ENCODE measurements around the gene MRAS.

MRAS gene

DNA sequence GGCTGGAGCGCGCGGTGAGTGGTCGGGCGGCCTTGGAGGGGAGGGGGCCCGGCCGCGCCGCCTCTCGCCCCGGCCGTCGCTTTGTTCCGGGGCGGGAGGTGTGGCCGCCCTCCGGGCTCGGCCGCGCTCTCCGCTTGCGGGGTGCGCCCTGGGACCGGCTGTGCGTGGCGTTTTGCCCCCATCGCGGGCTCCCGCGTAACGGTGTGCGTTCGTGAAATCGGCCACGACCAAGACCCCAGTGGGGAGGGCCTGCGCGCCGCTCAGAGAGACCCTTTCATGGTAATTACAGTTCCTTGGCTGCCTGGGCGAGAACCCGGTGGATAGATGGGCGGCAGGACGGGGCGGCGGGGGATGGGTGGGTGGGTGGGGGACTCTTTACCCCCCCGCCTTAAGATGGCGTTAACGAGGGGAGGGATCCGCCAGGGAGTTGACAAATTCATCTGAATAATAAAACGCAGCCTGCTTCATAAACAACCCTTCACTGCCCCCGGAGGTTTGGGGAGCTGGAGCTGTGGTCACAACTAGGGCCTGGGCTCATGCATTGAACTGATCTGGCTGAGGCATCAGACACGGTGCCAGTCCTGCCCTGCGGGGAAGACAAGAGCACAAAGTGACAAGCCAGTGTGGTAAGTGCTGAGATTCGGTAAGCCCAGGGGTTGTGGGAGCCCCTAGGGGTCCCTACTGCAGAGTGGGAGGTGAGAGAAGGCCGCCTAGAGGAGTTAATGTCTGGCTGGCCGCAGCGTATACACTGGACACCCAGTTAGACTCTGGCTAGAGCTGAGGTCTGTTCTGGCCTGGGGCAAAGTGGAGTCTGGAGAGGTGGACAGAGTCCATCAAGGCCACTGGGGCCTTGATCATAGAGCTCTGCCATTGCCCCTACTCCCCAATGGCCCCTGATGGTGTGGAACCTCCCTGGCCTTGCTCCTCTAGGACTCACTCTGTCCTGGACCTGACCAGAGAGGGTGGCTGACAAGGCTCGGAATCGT is 668 bp downstream of the MRAS start:
- H3K4me3 ChIP-seq (ENCODE audit: low read depth, low read length): peak overlapping the region; percentile 75
- peak; percentile 78 for DNase-seq (ENCODE audit: low read depth)
- TF ChIP-seq MYC (IDR thresholded peaks at IDR 0.05; ENCODE audit: low read depth, low read length): 0 out of 2 replicates have a peak, but pooled peaks have one; percentile 7
- TF ChIP-seq CTCF (IDR thresholded peaks at IDR 0.05; ENCODE audit: low read depth, low read length): no peak
- TF ChIP-seq POLR2A (IDR thresholded peaks at IDR 0.05; ENCODE audit: extremely low read depth, insufficient read length): peak; percentile 12
- no peak for TF ChIP-seq MAX (IDR thresholded peaks at IDR 0.05; ENCODE audit: low read depth, low read length)

GRCh38 chr3:138349926-138350665 is 1.7 kb downstream of the MRAS start:
- H3K4me3 ChIP-seq (ENCODE audit: low read depth, low read length): peak overlapping the region; percentile 75
- peak; percentile 98 for DNase-seq (ENCODE audit: low read depth)
- peak; percentile 98 for TF ChIP-seq MYC (IDR thresholded peaks at IDR 0.05; ENCODE audit: low read depth, low read length)
- no peak for TF ChIP-seq CTCF (IDR thresholded peaks at IDR 0.05; ENCODE audit: low read depth, low read length)
- peak; percentile 24 for TF ChIP-seq POLR2A (IDR thresholded peaks at IDR 0.05; ENCODE audit: extremely low read depth, insufficient read length)
- TF ChIP-seq MAX (IDR thresholded peaks at IDR 0.05; ENCODE audit: low read depth, low read length): peak; percentile 92

DNA sequence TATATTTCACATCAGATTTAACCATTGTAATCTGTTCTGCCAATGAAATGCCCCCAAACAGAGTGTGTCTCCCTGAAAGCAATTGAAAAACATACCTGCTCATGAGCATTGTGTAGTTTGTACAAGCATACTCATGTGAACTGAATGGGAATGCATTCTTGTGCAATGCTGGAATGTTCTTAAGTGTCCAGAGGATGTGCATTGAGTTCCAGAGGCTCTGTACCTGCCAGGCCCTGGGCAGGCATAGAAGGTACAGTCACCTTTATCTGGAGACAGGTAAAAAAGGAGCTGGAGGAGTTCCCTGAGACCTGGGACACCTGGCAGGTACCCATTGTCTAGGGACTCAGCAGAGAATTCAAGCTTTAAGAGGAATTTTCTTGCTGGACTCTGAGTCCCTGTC is 2.8 kb downstream of the MRAS start:
- H3K4me3 ChIP-seq (ENCODE audit: low read depth, low read length): no peak overlapping the region

DNA sequence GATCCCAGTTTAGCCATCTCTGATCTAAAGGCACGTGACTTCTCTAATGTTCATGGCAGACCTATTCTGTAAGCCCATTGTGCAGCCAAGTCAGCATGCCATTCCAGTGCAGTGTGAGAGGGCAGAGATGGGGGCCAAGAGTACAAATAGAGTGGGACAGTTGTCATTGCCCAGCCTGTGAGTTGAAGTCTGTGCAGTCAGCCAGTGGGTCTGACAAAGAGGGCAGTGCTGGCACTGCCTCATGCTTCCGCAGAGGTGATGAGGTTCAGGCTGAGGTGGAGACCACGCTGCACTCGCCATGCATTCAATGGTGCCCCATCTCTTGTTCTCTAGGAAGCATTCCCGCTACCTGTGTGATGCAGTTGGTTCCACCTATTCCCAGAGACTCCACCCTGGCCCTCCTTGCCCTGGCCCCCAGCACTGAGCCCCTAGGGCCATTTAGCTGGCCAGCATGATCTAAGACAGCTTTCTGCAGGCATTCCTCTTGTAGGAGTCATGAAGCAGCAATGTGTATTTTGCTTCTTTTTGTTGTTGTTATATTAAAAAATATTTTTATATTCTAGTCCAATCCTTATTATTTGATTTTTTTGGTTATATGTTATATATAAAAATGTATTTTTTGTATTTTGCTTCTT is 3.7 kb downstream of the MRAS start:
- DNase-seq (ENCODE audit: low read depth): no peak
- H3K4me3 ChIP-seq (ENCODE audit: low read depth, low read length): no peak overlapping the region
- no peak for TF ChIP-seq MYC (IDR thresholded peaks at IDR 0.05; ENCODE audit: low read depth, low read length)

More for the DNA sequence above, 2.8 kb downstream of the MRAS start:
- TF ChIP-seq MAX (IDR thresholded peaks at IDR 0.05; ENCODE audit: low read depth, low read length): no peak
- TF ChIP-seq CTCF (IDR thresholded peaks at IDR 0.05; ENCODE audit: low read depth, low read length): no peak
- TF ChIP-seq POLR2A (IDR thresholded peaks at IDR 0.05; ENCODE audit: extremely low read depth, insufficient read length): no peak
- TF ChIP-seq MYC (IDR thresholded peaks at IDR 0.05; ENCODE audit: low read depth, low read length): no peak
- no peak for DNase-seq (ENCODE audit: low read depth)

- TF ChIP-seq MAX (IDR thresholded peaks at IDR 0.05; ENCODE audit: low read depth, low read length): no peak
- no peak for TF ChIP-seq CTCF (IDR thresholded peaks at IDR 0.05; ENCODE audit: low read depth, low read length)
- TF ChIP-seq POLR2A (IDR thresholded peaks at IDR 0.05; ENCODE audit: extremely low read depth, insufficient read length): no peak
- no peak for TF ChIP-seq MYC (IDR thresholded peaks at IDR 0.05; ENCODE audit: low read depth, low read length)
- no peak overlapping the region for H3K4me3 ChIP-seq (ENCODE audit: low read depth, low read length)
- no peak for DNase-seq (ENCODE audit: low read depth)
These were observed 6.0 kb downstream of the MRAS start for GRCh38 chr3:138354376-138354775.

All from NB4 (cell line).